Metanephros (tissue), 2 donors: ENCODE measurements around the gene PSMC3. TPM values are rescaled to one million over a fixed set of nuclear protein-coding genes. Genes with fewer than 3 reads are reported as not detected.

Source experiments
- small RNA-seq: library from RNA; depleted of rRNA; stranded (forward); fragments of <200 nt; gene quantifications from one replicate; pipeline ENCODE3, GENCODE V24; 2014; ENCODE audit warnings: low replicate concordance
- total RNA-seq: library from RNA; depleted of rRNA; stranded (reverse); fragments of >200 nt; gene quantifications from one replicate; pipeline ENCODE4 v1.2.3, GENCODE V29; 2014

The PSMC3 gene
- 56.9 TPM for total RNA-seq

GRCh38 chr11:47426062-47426956 lies at the start of gene PSMC3:
TSS of gene PSMC3 (minus strand) at chr11:47426439. CDS start at chr11:47426279, 160 bp downstream.

DNA sequence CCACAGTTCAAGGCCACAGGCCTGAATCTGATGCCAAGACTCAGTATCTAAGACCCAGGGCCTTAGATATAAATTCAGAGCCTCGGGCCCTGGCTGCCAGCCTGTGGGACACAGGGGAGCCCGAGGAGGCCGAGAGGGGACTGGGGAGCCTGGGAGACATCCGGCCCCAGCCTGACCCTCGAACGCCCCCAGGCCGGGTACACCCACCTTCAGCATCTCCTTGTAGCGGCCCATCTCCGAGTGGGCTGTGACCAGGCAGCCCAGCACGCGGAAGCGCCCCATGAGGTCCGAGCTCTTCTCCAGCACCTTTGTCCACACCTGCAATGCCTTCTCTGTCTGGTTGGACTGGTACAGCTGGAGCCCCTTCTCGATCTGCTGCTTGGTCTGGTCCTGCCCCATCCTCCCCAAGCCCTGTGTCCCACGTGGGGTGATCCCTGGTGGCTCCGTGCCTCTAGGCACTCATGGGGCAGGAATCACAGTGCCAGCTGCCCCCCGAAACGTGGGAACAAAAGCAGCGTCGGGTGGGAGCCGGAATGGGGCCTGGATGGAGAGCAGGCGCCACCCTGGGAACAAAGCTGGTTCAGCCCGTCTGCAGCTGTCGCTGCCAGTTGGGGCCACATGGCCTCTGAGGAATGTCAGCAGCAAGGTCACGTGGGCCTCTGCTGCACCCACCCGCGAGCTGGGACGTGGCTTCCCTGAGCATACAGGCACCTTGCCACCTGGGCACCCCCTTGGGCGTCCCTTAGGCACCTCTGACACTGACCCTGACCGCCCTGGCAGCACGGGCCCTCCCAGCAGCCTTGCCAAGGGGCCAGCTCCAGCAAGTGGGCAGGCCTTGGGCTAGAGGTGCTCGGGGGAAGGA lies 22.6 kb upstream of the PSMC3 start, which contains the start of gene RAPSN:
Gene RAPSN, minus strand, starts transcription at position 571 of the 862 bp plus-strand sequence. Its CDS starts 172 bp downstream, at position 399.

DNA sequence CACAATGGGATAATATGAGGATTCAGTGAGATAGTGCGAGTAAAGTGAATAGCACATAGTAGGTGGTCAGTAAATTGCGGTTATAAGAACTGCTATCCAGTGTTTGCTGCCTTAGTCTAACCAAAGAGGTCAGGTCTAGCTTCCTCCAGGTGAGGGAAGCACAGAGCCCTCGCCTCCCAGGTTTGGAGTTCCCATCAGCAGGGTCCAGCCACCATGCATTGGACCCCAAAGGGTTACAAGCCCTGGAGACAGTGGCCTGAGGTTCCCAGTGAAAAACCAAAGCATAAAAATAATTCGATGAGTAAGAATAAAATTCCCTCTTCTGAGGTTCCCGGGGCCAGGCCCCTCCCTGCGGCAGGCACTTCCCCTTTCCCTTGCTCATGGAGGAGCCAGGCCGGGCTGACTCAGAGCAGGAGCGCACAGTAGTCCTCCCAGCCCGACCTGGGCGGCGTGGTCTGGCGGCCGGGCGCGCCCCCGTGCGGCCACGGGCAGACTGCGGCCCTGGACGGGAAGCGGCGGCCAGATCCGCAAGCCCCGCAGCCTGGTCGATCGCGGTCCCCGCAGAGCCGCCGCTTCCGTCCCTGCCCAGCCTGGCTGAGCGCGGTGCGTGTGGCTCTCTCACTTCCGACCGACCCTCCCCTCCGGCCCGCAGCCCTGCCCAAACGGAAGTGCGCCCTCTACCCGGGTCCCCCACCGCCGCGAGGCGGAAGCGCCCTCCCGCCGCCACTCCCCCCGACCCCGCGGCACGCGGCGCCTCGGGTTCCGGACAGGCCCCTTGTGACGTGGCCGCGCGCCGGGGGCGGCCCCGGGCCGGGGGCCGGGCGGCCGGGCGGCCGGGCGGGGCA lies 18.3 kb downstream of the PSMC3 start, which contains the start of gene SLC39A13:
Gene SLC39A13, plus strand, starts transcription at position 845 of the 845 bp plus-strand sequence. CDS start 1,505 bp downstream, outside the sequence.

GRCh38 chr11:47378010-47378835 lies 48.0 kb downstream of the PSMC3 start, which contains the start of gene SPI1:
TSS of gene SPI1 (minus strand) at chr11:47378547. CDS start at chr11:47378353, 194 bp downstream.

Small RNA genes within 50 kb of the gene (small RNA-seq; reads per million reads assigned to genes)
- not detected for gene MIR4487

Other genes starting within 250 kb of the PSMC3 start
- gene ARFGAP2, start 249.6 kb downstream of the PSMC3 start, total RNA-seq: 122 TPM
- gene PACSIN3, start 240.0 kb downstream of the PSMC3 start, total RNA-seq: 52.4 TPM
- 16.5 TPM for gene DDB2, start 211.5 kb downstream of the PSMC3 start, total RNA-seq
- gene ACP2, start 177.6 kb downstream of the PSMC3 start, total RNA-seq: 68.8 TPM
- gene NR1H3, start 168.4 kb downstream of the PSMC3 start, total RNA-seq: 37.8 TPM
- gene MADD, start 156.3 kb downstream of the PSMC3 start, total RNA-seq: 41.4 TPM
- gene MYBPC3, start 73.7 kb downstream of the PSMC3 start, total RNA-seq: 0.23 TPM
- gene SPI1, start 47.9 kb downstream of the PSMC3 start, total RNA-seq: 19.0 TPM
- gene SLC39A13, start 17.8 kb downstream of the PSMC3 start, total RNA-seq: 60.7 TPM
- 12.8 TPM for gene RAPSN, start 22.7 kb upstream of the PSMC3 start, total RNA-seq
- 140 TPM for gene CELF1, start 126.7 kb upstream of the PSMC3 start, total RNA-seq
- 53.8 TPM for gene PTPMT1, start 139.2 kb upstream of the PSMC3 start, total RNA-seq
- 22.0 TPM for gene KBTBD4, start 152.5 kb upstream of the PSMC3 start, total RNA-seq
- gene NDUFS3, start 152.6 kb upstream of the PSMC3 start, total RNA-seq: 52.8 TPM
- gene FAM180B, start 160.2 kb upstream of the PSMC3 start, total RNA-seq: 0.70 TPM
- gene C1QTNF4, start 168.0 kb upstream of the PSMC3 start, total RNA-seq: 9.6 TPM
- 49.9 TPM for gene MTCH2, start 216.1 kb upstream of the PSMC3 start, total RNA-seq